GM12878 (cell line): ENCODE measurements around the gene SLC11A2. TPM values are rescaled to one million over a fixed set of nuclear protein-coding genes. Genes with fewer than 3 reads are reported as not detected.

Source experiments
- ATAC-seq: fragments of 200-7000 bp; cut with Tn5 transposase; 3 replicates; pipeline ENCODE4 v1.9.1; 2020; ENCODE audit warnings: mild to moderate bottlenecking, moderate library complexity
- BruUV-seq: library from RNA; stranded (reverse); fragments of 400-500 nt; replicated peaks from 2 replicates; lab custom pipeline; 2021; lab: Mats Ljungman, UMichigan
- CTCF ChIA-PET: fragments of 300-600 bp; sonication (Branson Sonifier 250); formaldehyde crosslinking; extraction: SDS; loops from one replicate; lab custom pipeline; 2021; ENCODE audit warnings: inconsistent platforms; lab: Yijun Ruan, JAX
- POLR2A ChIA-PET: fragments of 350-600 bp; formaldehyde crosslinking; extraction: SDS; loops from one replicate; lab custom pipeline; 2021; ENCODE audit warnings: inconsistent platforms; lab: Charles Lee
- RAD21 ChIA-PET: fragments of 300-600 bp; sonication (Branson Sonifier 250); formaldehyde crosslinking; loops from one replicate; lab custom pipeline; 2023; ENCODE audit warnings: antibody characterized with exemption; ENCODE audit not compliant: unreplicated experiment; lab: Charles Lee
- SMC1A ChIA-PET: fragments of 300-600 bp; sonication (Branson Sonifier 250); formaldehyde crosslinking; loops from one replicate; lab custom pipeline; 2023; ENCODE audit not compliant: unreplicated experiment, uncharacterized antibody; lab: Charles Lee
- DNase-seq: peaks from one replicate; pipeline ENCODE4 v3.0.0-alpha.2; 2011; ENCODE audit warnings: low read depth, low spot score
- FAIRE-seq: peaks from 3 replicates; lab custom pipeline; 2011; peaks lifted over from hg19 to GRCh38; lab: Jason Lieb, UNC
- H2AFZ ChIP-seq: 2 replicates; pipeline ENCODE4 v1.6.0; 2011; ENCODE audit warnings: low read depth, low read length, control low read depth; ENCODE audit not compliant: control insufficient read depth
- H3K27ac ChIP-seq: 2 replicates; pipeline ENCODE4 v1.5.1; 2011; ENCODE audit warnings: control low read depth; ENCODE audit not compliant: control insufficient read depth, insufficient read depth
- H3K27me3 ChIP-seq, 2 experiments: replicated peaks in 1 of 2; 2 replicates each; pipeline versions ENCODE4 v1.6.0 to v1.6.1; 2011; ENCODE audit warnings: low read length in 1 of 2; ENCODE audit not compliant: control insufficient read depth in 2 of 2, insufficient read depth in 2 of 2
- H3K36me3 ChIP-seq, 2 experiments: 2 replicates each; pipeline ENCODE4 v1.5.1; 2011; ENCODE audit warnings: low read length in 1 of 2; ENCODE audit not compliant: control insufficient read depth in 2 of 2, insufficient read depth in 2 of 2
- H3K4me1 ChIP-seq: 2 replicates; pipeline ENCODE4 v1.6.1; 2011; ENCODE audit warnings: mild to moderate bottlenecking, low read length, moderate library complexity, mixed read lengths; ENCODE audit not compliant: control insufficient read depth, insufficient read depth
- H3K4me2 ChIP-seq: 2 replicates; pipeline ENCODE4 v1.6.0; 2011; ENCODE audit warnings: control low read depth; ENCODE audit not compliant: control insufficient read depth, insufficient read depth
- H3K4me3 ChIP-seq: fragments of 200-600 bp; sonication (generic); 2 replicates; pipeline ENCODE4 v1.5.1; 2016
- H3K79me2 ChIP-seq: 2 replicates; pipeline ENCODE4 v1.6.0; 2011; ENCODE audit warnings: low read length; ENCODE audit not compliant: control insufficient read depth, insufficient read depth
- H3K9ac ChIP-seq: 2 replicates; pipeline ENCODE4 v1.8.0; 2011; ENCODE audit warnings: low read length, control low read depth, mixed read lengths; ENCODE audit not compliant: control insufficient read depth, insufficient read depth
- H3K9me3 ChIP-seq: replicated peaks from 3 replicates; pipeline ENCODE4 v1.5.1; 2011; ENCODE audit warnings: mild to moderate bottlenecking, low read length; ENCODE audit not compliant: control insufficient read depth, insufficient read depth
- H4K20me1 ChIP-seq: 2 replicates; pipeline ENCODE4 v1.6.0; 2011; ENCODE audit not compliant: control insufficient read depth, insufficient read depth
- ATF2 ChIP-seq: IDR thresholded peaks from 2 replicates; pipeline ENCODE4 v1.6.1; 2012; ENCODE audit warnings: low read length, inconsistent platforms
- BACH1 ChIP-seq: fragments of 450-650 bp; IDR thresholded peaks from 2 replicates; pipeline ENCODE4 v1.6.1; 2017; ENCODE audit warnings: mild to moderate bottlenecking, borderline replicate concordance
- BRCA1 ChIP-seq: IDR thresholded peaks from 2 replicates; pipeline ENCODE4 v1.6.1; 2011; ENCODE audit warnings: low read depth, low read length, improper control_type of control experiment
- E4F1 ChIP-seq: fragments of 450-650 bp; IDR thresholded peaks from 2 replicates; pipeline ENCODE4 v1.6.1; 2018; ENCODE audit warnings: borderline replicate concordance, mild to moderate bottlenecking; ENCODE audit not compliant: partially characterized antibody
- FOXK2 ChIP-seq: fragments of 450-650 bp; IDR thresholded peaks from 2 replicates; pipeline ENCODE4 v1.6.1; 2017; ENCODE audit warnings: mild to moderate bottlenecking, moderate library complexity
- GABPA ChIP-seq: IDR thresholded peaks from 2 replicates; pipeline ENCODE4 v1.6.1; 2014; ENCODE audit warnings: antibody characterized with exemption, low read depth, mild to moderate bottlenecking, inconsistent platforms
- MXI1 ChIP-seq: fragments of 150-350 bp; IDR thresholded peaks from 2 replicates; pipeline ENCODE4 v1.6.1; 2011; ENCODE audit warnings: low read depth, mild to moderate bottlenecking, inconsistent platforms, low read length, improper control_type of control experiment
- MYC ChIP-seq: IDR thresholded peaks from 2 replicates; pipeline ENCODE4 v1.6.1; 2011; ENCODE audit warnings: mild to moderate bottlenecking, low read length, moderate library complexity, inconsistent platforms; ENCODE audit not compliant: insufficient read depth, insufficient replicate concordance, insufficient read length, severe bottlenecking
- POLR2AphosphoS5 ChIP-seq: IDR thresholded peaks from 2 replicates; pipeline ENCODE4 v1.6.1; 2011; ENCODE audit warnings: mild to moderate bottlenecking, low read length, inconsistent platforms
- ZNF384 ChIP-seq: IDR thresholded peaks from 2 replicates; pipeline ENCODE4 v1.6.1; 2012; ENCODE audit warnings: low read depth, mild to moderate bottlenecking, low read length, improper control_type of control experiment, borderline replicate concordance
- WGBS: methylation state at CpG from one replicate; pipeline ENCODE4 v1.1.6; 2016; ENCODE audit warnings: low lambda C conversion rate; ENCODE audit not compliant: insufficient replicate concordance, insufficient coverage; ENCODE audit errors: missing lambda C conversion rate; 5-methylcytosine and 5-hydroxymethylcytosine counted together
- in situ Hi-C: fragments of 300-500 bp; cut with MboI; formaldehyde crosslinking; loops from 9 replicates; pipeline ENCODE4 v1.14.3; 2018; ENCODE audit warnings: mixed read lengths
- intact Hi-C: fragments of 100-400 bp; cut with micrococcal nuclease; formaldehyde crosslinking; loops from one replicate; pipeline ENCODE4 v1.14.2; 2022; ENCODE audit not compliant: unreplicated experiment
- polyA plus RNA-seq, 11 experiments: library from polyadenylated mRNA; depleted of rRNA in 4 of 11; unstranded in 6 of 11; stranded (reverse) in 5 of 11; fragments of >200 nt; fragmentation: Nextera tagmentation in 4 of 11; fragmentation: Illumina TruSeq in 1 of 11; extraction: Ambion mirVana in 4 of 11; extraction: Trizol in 1 of 11; gene quantifications; 1 replicate in 1 of 11; 2 replicates in 10 of 11; pipeline versions ENCODE4 v1.2.1 to v1.2.3, GENCODE V29; 2011 to 2016; ENCODE audit warnings: inconsistent platforms in 2 of 11, missing spikeins in 2 of 11, low read depth in 1 of 11
- total RNA-seq, 4 experiments: library from RNA; depleted of rRNA in 3 of 4; stranded (reverse); fragments of >200 nt in 3 of 4; fragmentation: Illumina TruSeq in 1 of 4; extraction: Trizol in 1 of 4; gene quantifications; 2 replicates each; pipeline versions ENCODE4 v1.2.1 to v1.2.3, GENCODE V29; 2013 to 2021
- TF ChIP-seq, protein P1 (sequence below): IDR thresholded peaks from 2 replicates; pipeline ENCODE4 v1.6.1; 2012; ENCODE audit warnings: low read depth, low read length, improper control_type of control experiment
- TF ChIP-seq, protein P2 (sequence below): fragments of 450-650 bp; formaldehyde crosslinking; IDR thresholded peaks from 2 replicates; pipeline ENCODE4 v1.4.0; 2022; ENCODE audit warnings: mild to moderate bottlenecking, moderate library complexity

SLC11A2 gene
- total and polyA plus RNA-seq, 10 of the 15 experiments (the other 5 are each of a cell fraction or from before 2014, with no cell fraction given), result 6.2 to 29.4 (median 15.6) TPM

GRCh38 chr12:51065530-51065929 is 39.3 kb upstream of the SLC11A2 start (continued):
- TF ChIP-seq E4F1 (no peak), FOXK2 (no peak)
- TF ChIP-seq, protein P1, sequence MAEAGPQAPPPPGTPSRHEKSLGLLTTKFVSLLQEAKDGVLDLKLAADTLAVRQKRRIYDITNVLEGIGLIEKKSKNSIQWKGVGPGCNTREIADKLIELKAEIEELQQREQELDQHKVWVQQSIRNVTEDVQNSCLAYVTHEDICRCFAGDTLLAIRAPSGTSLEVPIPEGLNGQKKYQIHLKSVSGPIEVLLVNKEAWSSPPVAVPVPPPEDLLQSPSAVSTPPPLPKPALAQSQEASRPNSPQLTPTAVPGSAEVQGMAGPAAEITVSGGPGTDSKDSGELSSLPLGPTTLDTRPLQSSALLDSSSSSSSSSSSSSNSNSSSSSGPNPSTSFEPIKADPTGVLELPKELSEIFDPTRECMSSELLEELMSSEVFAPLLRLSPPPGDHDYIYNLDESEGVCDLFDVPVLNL, result no peak

DNA sequence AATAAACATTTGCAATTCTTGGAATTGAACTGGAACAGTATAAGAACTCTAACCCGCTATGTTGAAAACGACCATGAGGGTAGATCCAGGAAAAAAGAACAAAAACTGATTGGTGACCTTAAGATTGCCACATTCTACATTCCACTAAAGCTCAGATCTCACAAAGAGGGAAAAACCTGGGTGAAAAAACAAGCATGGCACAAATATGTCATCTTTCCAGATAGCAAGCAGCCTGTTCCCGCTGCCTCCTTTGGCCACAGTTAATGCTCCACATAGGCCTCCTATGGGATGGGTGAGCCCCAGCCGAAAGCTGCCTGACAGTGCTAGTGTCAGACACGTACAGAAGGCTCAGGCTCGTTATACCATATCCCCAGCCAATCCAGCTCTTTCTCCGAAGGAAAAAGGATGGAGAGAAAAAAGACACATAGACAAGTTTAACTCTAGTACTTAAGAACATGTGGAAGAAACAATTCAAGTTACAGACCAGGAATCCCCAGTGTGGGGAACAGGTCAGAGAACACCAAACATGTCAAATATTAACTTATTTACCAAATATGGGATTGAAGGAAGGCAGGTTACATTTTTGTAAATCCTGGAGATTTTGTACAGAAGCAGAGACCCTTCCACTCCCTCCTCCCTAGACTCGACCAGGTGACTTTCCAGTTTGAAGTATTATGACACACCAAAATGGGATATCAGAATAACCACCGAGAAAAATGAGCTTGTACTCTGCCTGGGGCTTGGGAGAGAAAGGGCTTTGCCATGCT is 36.6 kb upstream of the SLC11A2 start:
- POLR2A ChIA-PET, result interaction anchor here (0.6 to 1.5 kb wide), 2 partner anchors 20 to 294 kb away, joined by 3 to 5 read pairs; partner anchors contain the start of gene CSRNP2
- WGBS, result 89% methylated on average over 9 of the region's 9 CpGs
- no peak overlapping the region for H2AFZ ChIP-seq
- ATAC-seq (no peak), DNase-seq (no peak), FAIRE-seq (no peak)
- intact Hi-C loops, result no loop called here
- H3K36me3 ChIP-seq, result peaks cover 12 to 38% of the 10 kb centered on the region in 2 experiments
- CTCF ChIA-PET, result interaction anchor here (0.6 to 1.3 kb wide), 4 partner anchors 11 to 278 kb away, joined by 3 to 8 read pairs (median 4); partner anchors contain the start of gene LETMD1
- SMC1A ChIA-PET, result interaction anchor here (0.6 to 1.1 kb wide), 2 partner anchors 199 to 362 kb away, joined by 3 to 4 read pairs; no protein-coding TSS in a partner anchor
- in situ Hi-C loops, result no loop called here
- H4K20me1 ChIP-seq, result no peaks in the 10 kb centered on the region
- H3K4me2 ChIP-seq, result no peak overlapping the region
- no peaks in the 10 kb centered on the region for H3K9me3 ChIP-seq
- H3K9ac ChIP-seq, result no peak overlapping the region
- no peaks in the 10 kb centered on the region for H3K27me3 ChIP-seq
- RAD21 ChIA-PET, result no interaction called here
- no peak overlapping the region for H3K27ac ChIP-seq
- H3K79me2 ChIP-seq, result no peaks in the 10 kb centered on the region
- H3K4me1 ChIP-seq, result no peaks in the 10 kb centered on the region
- H3K4me3 ChIP-seq, result no peak overlapping the region
- no TSS peak for BruUV-seq
- TF ChIP-seq MXI1 (no peak), POLR2AphosphoS5 (no peak), BRCA1 (no peak), MYC (no peak), GABPA (no peak), ZNF384 (no peak), ATF2 (no peak), BACH1 (no peak)
- TF ChIP-seq, protein P2, sequence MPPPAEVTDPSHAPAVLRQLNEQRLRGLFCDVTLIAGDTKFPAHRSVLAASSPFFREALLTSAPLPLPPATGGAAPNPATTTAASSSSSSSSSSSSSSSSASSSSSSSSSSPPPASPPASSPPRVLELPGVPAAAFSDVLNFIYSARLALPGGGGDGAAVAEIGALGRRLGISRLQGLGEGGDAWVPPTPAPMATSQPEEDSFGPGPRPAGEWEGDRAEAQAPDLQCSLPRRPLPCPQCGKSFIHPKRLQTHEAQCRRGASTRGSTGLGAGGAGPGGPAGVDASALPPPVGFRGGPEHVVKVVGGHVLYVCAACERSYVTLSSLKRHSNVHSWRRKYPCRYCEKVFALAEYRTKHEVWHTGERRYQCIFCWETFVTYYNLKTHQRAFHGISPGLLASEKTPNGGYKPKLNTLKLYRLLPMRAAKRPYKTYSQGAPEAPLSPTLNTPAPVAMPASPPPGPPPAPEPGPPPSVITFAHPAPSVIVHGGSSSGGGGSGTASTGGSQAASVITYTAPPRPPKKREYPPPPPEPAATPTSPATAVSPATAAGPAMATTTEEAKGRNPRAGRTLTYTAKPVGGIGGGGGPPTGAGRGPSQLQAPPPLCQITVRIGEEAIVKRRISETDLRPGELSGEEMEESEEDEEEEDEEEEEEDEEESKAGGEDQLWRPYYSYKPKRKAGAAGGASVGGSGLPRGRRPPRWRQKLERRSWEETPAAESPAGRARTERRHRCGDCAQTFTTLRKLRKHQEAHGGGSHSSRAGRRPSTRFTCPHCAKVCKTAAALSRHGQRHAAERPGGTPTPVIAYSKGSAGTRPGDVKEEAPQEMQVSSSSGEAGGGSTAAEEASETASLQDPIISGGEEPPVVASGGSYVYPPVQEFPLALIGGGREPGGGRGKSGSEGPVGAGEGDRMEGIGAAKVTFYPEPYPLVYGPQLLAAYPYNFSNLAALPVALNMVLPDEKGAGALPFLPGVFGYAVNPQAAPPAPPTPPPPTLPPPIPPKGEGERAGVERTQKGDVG, result no peak
